ENCODE data around the gene MOSPD2.
A peak's percentile ranks its signal among the peaks of the same experiment; 100 is the strongest.

Gene MOSPD2

GRCh38 chrX:14872851-14873675 lies at the start of gene MOSPD2, which contains the start of gene FANCB:
TSS of gene MOSPD2 (plus strand) at chrX:14873421. CDS start at chrX:14873529, 108 bp downstream.
TSS of gene FANCB (minus strand) at chrX:14873069. CDS start at chrX:14865510, 7,559 bp downstream.
- peak; percentile 79 for DNase-seq

- no peak for DNase-seq
Measured at GRCh38 chrX:14825851-14826250, 47.4 kb upstream of the MOSPD2 start.

DNA sequence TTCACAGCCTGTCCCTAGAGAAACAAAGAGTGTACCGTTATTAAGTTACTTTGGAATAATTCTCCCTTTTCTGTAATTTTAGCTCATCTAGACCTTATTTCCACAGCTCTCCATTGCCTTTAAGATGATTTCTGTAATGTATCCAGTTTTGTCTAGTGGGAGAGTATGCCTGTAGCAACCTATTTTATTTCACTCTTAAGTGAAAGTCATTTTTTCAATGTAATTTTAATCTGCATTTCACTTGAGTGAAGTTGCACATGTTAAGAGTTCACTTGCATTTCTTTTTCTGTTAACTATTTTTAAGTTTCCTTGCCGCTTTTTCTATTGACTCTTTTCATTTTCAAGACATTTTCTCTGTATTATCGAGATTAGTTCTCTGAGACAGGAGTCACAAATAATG lies 46.9 kb upstream of the MOSPD2 start:
- DNase-seq, result no peak

GRCh38 chrX:14829643-14830042 lies 43.6 kb upstream of the MOSPD2 start:
- DNase-seq, result no peak

DNA sequence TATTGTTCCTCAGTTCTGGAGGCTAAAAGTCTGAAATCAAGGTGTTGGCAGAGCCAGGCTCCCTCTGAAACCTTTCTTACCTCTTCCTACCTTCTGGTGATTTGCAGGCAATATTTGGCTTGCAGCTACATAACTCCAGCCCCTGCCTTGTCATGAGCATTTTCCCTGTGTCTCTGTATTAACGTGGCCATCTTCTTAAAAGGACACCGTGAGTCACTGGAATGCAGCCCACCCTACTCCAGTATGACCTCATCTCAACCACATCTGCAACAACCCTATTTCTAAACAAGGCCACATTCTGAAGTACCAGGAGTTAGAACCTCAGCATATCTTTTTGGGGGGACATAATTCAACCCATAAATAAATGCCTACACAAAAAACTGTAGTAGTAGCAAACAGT lies 41.1 kb upstream of the MOSPD2 start:
- DNase-seq, result no peak

DNA sequence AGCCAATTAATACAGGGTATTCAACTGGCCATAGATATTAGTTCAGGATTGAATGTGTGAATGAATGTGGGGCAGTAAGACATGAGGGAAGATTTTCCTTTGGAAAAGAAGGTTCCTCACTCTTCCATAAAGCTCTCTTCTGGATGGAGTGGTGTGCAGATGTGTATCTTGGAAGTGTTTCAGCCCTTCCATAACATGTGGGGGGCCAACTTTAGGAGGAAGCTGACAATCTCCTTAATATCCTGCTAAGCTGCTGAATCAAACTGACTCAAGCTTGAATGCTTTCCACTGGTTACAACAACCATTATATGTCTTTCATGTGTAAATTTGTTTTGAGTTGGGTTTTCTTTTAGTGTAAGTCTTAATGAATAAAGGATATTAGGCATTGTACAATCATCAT lies 40.6 kb upstream of the MOSPD2 start:
- DNase-seq, result no peak

GRCh38 chrX:14837155-14837554 lies 36.1 kb upstream of the MOSPD2 start:
- DNase-seq, result no peak

GRCh38 chrX:14843666-14844065 lies 29.6 kb upstream of the MOSPD2 start:
- DNase-seq, result no peak

DNA sequence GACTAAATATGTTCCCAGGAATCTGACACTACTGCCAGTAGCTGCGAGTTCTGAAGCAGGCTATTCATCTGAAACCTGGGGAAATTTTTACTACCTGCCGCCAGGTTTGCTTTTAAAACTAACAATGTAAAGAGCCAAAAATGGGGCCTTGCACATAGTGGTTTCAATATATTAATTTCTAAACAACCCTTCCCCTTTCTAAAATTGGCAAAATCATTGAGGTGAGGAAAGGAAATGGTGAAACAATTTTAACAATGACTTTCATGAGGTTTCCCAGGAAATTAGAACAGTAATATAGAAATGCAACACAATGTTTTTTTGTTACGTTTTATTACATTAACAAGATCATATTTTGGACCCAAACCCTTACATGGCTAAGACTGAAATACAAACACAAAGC lies 21.7 kb upstream of the MOSPD2 start:
- DNase-seq, result peak; percentile 8

GRCh38 chrX:14864631-14865030 lies 8.6 kb upstream of the MOSPD2 start:
- DNase-seq, result no peak

DNA sequence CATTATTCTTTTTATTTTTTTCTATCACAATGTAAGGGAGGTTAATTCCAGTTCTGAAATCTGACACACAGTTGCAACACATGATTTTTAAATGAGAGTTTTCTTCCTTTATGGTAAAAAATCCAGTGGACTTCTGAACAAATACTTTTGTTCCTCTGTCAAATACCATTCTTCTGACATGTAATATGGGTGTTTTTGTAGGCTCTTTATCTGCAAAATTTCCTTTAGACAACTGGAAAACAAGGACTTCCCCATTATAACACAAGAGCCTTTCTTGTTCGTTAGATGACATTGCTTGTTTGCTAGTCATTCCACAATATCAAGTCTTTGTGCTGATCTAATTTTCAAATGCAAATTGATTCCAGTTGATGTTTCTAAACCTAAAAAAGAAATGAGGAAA lies 8.0 kb upstream of the MOSPD2 start:
- no peak for DNase-seq

GRCh38 chrX:14871767-14872166 lies 1.5 kb upstream of the MOSPD2 start:
- DNase-seq, result no peak

DNA sequence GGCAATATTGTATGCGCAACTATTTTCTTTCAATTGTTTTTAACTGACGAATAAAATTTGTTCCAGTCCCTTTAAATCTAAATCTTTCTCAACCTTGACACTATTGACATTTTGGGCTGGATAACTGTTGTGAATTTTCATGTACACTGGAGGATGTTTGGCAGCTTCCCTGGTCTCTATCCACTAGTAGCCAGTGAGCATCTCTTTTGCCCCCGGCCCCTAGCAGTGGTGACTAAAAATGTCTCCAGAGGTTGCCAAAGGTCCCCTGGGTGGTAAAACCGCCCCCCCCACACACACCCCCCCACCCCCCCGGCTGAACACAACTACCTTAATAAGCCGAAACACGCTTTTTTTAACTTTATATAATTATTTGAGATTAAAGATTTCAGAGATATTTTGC lies 866 bp upstream of the MOSPD2 start:
- no peak for DNase-seq

DNA sequence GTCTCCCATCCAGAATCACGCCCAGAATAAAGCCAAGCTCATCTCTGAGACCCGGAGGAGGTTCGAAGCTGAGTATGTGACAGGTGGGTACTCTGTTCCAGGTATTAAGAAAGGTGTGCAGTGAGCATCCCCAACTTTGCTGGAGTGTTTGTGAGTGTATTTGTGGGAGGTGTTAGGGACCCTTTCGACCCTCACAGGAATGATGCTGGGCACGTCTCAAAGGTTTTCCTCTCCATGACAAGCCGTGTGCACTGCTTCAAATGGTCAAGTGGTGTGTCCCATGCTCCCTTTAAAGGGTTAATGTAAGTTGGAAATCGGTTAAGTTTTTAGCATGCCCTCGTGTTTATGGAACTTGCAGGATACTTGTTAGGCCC lies 442 bp downstream of the MOSPD2 start:
- DNase-seq, result no peak

DNA sequence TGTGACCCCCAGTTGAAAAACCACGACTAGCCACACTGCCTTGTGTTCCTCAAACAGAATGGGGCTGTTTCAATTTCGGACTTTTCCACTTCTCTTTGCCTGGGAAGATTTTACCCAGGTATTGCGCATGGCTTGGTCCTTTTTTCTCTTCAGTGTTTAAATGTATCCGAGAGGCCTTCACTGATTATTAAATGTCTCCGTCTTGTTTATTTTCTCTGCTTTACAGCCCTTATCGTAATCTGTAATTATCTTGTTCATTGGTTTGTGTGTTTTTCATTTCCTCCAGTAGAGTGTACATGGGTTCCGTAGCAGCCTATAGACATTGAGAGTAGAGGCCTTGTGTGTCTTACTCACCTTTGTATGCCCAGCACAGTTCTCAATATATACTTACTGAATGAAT lies 2.4 kb downstream of the MOSPD2 start:
- DNase-seq, result no peak

GRCh38 chrX:14883826-14884225 lies 10.6 kb downstream of the MOSPD2 start:
- DNase-seq, result no peak

- no peak for DNase-seq
Measured at GRCh38 chrX:14884714-14885113, 11.5 kb downstream of the MOSPD2 start.

GRCh38 chrX:14886252-14886651 lies 13.0 kb downstream of the MOSPD2 start:
- DNase-seq, result no peak

DNA sequence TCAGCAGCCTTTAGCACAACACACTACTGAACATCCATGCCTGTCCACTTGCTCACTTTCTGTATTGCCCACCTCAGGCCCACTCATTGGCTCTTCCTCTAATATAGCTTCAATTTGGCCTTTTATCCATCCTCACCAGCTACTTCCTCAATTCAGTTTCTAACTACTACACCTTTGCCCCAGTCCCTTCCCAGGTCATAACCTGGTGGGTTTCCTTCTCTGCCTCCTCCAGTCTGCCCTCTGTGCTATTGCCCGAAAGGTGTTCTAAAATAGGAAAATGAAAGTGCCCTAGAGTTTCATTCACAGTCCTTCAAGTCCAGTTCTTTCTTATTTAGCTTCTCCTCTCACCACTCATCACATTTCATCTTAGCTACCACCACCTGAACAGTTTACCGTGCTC lies 23.1 kb downstream of the MOSPD2 start:
- DNase-seq, result no peak

DNA sequence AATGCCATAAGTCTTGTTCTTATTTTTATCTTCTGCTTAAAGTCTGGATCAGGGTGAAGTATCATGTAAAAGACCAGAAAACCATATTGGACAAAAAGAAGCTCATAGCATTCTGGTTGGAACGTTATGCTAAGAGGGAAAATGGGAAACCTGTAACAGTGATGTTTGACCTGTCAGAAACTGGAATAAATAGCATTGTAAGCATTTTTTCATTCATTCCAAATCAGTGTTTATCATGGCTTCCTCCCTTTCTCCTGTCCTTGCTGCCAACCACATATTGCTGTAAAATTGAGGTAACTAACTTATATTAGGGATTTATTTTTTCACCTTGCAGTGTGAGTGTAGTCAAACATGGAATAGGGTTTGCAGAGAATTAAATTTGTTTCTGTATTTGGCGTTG lies 23.8 kb downstream of the MOSPD2 start:
- no peak for DNase-seq

DNA sequence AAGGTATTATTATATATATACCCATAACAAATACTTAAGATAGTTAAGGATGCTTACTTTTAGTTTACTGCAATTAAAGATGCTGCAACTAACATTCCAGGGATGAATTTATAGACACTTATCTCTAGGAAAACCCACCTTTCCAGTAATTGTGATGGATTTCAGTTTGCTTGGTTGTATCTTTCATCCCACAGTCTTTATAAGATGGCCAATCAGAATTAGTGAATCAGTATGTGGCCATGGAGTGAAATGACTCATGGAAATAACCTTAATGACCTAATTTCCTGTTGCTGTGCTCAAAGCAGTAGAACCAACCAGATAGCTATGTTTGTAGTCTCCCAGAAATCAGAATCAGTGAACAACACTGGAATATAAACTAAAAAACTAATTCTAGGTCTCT lies 26.4 kb downstream of the MOSPD2 start:
- no peak for DNase-seq

DNA sequence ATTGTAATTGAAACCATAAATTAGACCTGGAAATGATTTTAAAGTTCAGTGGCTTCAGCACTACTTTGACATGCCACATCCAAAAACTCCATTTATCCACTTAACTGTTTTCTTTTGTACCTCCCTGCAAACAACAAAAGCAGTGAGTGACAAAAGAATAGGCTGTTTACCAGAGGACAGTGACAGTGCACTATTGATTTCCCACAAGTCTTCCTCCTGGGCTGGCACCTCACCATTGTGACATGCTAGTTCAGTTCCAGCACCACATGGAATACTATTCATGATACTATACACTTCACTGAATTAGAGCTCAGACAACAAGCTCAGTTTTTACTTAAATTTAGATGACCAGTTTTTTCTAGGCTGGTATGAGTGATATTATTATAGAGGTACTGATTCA lies 29.3 kb downstream of the MOSPD2 start:
- no peak for DNase-seq

GRCh38 chrX:14903891-14904290 lies 30.7 kb downstream of the MOSPD2 start:
- DNase-seq, result no peak

DNA sequence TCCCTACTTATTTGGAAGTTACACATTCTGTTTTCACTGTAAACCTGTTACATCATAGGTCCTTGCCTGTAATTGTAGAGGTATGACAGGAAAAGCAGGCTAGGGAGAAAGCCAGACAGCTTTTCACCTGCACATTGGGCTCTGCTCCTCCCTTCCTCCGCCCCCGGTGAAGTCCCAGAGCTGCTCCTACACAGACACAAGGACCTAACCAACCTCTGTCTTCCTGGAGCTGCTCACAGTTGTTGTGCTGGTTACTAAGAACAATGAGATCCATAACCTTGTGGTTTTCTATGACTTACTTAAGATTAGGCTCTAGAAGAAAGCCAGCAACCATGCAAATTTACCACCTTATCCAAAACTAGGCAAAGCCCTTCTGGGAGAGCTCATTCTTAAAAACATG lies 40.0 kb downstream of the MOSPD2 start:
- DNase-seq, result no peak

GRCh38 chrX:14915596-14915995 lies 42.4 kb downstream of the MOSPD2 start:
- no peak for DNase-seq

All from GF-D8 (cell line).